NCI-H1436 treated with DMSO at 0.1 percent for 48 hours (cell line): ENCODE measurements around the gene PICK1.
"Not testable (repeated sequence)": the region's sequence is repeated elsewhere in the genome, so short reads cannot be mapped to it uniquely, and the experiment has no call there.

ENCODE experiments used
- DNase-seq: peaks from one replicate; lab custom pipeline; 2025; lab: John Stamatoyannopoulos, UW

Gene PICK1

GRCh38 chr22:38074181-38075104 lies 17.2 kb downstream of the PICK1 start:
- DNase-seq, result no peak

DNA sequence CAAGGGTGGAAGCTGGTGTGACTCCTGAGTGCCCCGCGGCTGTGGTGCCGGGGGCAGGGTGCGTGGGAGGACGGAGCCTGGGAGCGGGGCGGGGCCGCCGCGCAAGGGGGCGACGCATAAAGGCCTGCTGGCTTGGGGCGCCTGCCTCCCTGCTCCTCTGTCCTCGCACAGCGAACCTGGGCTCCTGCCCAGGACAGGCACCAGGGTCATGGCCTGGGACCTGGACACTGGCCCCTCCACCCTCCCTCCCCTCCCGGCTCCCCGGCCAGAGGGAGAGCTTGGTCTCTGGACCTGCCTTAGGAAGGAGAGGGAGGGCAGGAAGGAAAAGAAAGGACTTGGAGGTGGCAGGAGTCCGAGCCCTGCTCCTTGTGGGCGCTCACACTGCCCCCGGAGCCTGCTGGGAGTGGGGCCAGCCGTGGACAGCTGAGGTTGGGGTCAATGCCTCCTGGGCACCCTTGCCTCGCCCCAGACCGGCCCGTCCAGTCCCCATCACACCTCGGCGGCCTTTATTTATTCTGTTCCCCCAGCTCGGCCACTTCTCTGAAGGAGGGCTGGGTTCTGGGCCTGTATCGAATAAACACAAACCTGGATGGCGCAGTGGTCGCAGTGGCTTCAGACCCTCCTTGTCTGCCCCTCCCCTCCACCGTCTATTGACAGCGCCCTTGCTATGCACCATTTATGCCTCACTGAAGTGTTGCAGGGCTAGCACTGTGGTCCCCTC lies 18.1 kb downstream of the PICK1 start:
- no peak for DNase-seq

- no peak for DNase-seq
Measured at GRCh38 chr22:38075961-38076360, 18.8 kb downstream of the PICK1 start.

DNA sequence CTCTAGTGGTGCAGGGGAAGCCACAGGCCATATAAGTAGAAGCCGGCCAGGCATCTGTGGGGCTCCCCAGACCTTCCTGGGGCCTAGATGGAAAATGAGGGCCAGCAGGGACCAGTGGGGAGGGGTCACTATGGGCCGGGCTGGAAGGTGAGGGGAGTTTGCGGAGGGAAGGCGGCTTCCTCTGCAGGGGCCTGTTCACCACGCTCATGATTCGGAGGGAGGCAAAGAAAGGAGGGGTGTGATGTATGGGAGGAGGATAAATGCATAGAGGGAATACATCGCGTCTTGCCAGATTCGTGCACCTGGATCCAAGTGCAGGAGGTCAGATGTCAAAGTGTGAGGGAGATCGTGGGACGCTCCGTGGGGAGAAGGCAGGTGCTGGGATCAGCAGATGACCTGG lies 19.9 kb downstream of the PICK1 start:
- no peak for DNase-seq

- DNase-seq, result no peak
Measured at GRCh38 chr22:38077595-38077994, 20.4 kb downstream of the PICK1 start.

- DNase-seq, result no peak
Measured at GRCh38 chr22:38078046-38078840, 21.0 kb downstream of the PICK1 start.

DNA sequence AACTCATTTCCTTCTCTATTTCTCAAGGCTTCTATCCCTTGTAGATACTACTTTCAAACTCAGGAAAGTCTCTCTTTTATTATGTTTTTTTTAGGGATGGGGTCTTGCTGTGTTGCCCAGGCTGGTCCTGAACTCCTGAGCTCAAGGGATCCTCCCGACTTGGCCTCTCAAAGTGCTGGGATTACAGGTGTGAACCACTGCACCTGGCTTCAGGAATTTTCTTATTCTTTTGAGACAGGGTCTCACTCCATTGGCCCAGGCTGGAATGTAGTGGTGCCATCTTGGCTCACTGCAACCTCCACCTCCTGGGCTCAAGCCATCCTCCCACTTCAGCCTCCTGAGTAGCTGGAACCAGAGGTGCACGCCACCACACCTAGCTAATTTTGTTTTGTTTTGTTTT lies 22.0 kb downstream of the PICK1 start:
- DNase-seq, result not testable (repeated sequence)

GRCh38 chr22:38079804-38080203 lies 22.6 kb downstream of the PICK1 start:
- no peak for DNase-seq

DNA sequence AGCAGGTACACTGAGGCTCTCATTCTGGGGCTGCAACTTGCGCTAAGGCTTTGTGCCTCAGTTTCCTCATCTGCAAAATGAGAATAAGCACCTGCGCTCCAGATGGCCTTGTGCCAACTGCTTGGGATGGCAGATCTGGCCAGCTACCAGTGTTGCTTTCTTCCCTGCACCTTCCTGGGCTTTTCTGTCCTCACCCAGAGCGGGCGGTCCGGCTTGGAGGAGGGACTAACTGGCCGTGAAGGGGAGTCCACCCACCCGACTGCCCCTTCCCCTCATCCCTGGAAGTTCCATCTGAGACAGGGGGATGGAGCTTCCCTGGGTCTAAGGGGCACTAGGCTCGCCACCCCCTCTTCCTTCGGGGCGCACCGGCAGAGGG lies 23.3 kb downstream of the PICK1 start:
- DNase-seq, result no peak

DNA sequence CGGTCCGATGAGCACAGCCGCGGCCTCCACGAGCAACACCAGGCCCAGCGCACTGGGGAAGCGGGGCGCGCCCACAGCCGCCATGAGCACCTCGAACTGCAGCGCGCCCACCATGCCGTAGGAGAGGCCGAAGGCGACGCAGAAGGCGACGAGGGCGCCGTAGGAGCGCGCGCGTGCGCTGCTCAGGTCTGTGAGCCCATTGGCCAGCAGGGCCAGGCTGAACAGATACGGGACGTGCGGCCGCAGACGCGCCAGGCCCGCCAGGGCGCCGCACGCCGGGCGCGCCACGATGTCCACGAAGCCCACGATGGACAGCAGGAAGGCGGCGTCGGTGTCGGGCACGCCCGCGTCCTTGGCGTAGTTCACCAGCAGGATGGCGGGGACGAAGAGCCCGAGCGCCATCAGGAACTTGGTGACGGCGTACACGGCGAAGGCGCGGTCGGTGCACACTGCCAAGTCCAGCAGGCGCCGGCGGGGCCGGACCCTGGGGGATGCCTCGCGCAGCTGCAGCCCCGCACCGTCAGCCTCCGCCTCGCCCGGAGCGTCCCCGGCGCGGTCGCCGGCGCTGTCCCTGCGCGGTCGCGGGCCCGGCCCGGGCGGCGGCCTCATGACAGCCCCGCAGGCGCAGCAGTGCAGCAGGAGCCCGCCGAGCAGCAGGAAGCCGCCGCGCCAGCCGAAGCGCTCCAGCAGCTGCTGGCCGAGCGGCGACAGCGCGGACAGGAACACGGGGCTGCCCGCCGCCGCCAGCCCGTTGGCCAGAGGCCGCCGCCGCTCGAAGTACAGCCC lies 23.8 kb downstream of the PICK1 start:
- no peak for DNase-seq

- DNase-seq, result no peak
Measured at GRCh38 chr22:38081636-38081940, 24.4 kb downstream of the PICK1 start.

DNA sequence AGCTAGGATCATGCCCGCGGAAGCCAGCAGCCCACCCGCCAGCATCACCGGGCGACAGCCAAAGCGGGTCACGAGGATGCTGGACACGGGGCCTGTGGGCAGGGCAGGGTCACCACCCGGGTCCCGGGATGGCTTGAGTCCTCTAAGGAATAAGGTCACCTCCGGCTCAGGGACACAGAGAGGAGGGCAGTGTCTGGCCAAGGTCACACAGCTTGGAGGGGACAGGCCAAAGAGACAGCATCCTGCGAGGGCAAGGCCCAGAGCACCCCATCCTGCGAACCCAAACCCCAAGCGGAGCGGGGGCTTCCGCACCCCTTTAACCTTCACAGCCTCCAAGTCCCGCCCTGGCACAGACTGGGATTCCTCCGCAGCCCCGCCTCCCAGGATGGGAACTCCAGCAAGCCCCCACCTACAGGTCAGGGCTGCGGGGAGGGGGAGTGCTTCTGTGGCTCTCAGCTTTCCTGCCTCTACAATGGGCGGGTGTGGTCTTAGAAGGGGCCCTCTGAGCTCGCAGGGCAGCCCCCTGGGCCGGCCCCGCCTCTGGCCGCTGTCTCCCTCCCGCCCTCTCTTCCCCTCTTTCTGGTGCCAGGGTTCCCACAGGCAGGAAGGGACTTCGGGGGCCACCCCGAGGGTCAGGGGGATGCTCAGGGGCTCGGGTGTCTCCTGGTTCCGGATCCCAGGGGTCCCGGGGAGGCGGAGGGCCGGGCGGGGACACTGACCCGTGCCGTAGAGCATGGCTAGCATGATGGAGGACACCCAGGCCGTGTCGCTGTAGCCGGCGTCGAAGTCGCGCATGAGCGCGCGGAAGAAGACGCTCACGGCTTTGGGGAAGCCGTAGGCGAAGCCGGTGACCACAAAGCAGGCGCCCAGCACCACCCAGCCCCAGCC lies 25.0 kb downstream of the PICK1 start:
- DNase-seq, result no peak

DNA sequence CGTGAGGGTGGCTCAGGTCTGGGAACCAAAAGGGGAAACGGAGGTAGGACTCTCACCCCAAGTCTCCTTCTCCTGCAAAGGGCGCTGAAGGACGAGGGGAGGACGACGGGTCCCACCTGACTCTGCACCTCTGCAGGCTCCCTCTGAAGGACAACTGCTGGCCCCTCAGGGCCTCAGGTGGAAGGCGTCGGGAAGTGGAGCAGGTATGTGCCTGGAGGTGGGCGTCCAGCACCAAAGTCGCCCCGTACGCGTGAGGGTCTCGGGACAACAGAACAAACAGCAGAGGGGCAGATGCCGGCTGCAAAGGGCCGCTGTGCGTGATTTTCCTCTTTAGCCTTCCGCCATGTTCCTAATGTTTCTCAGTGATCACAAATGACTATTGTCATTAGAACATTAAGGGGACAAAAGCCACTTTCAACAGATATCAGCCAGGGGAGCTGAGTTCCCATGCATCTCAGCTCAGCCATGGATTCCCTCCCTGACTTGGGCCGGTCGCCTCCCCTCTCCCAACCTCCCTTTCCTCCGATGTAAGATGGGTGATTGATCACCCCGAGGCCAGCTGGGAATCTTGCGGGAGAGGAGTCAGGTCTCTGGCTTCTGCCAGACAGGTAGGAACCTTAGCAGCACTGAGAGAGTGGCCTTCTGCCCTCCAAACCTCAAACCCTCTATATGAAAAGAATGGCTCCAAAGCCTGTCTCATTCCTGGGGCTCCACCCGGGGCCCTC lies 25.9 kb downstream of the PICK1 start:
- no peak for DNase-seq

DNA sequence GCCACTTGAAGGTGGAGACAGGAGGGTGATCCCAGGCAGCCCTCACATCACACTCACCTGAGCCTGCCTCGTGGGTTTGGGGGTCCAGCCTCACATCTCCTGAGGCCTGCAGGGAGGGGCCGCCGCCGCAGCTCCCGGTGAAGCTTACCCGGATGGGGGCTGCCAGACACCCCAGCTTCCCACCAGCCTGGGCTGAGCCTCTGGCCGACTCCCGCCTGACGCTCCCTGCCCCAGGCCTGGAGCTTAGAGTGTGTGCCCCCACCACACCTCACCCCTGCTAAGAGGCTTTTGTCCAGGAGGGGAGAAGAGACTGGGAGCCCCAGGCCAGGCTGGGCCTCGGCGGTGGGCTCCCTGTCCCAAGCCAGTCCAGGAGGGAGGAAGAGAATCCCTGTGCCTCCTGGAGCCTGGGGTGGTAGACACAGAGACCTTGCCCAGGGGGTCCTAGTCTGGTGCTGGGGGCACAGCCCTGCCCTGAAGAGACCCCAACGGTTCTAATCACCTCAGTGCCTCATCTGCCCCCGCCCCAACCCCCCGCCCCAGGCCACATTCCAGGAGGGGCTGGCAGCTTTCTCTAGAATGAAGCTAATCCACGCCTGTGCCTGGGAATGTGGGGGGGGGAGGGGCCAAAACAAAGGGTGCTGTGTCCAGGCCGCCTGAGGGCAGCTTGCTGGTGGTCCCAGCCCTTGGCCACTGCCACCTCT lies 26.9 kb downstream of the PICK1 start, which contains the start of gene SLC16A8:
Gene SLC16A8, minus strand, starts transcription at position 254 of the 701 bp plus-strand sequence. CDS start 1,311 bp downstream, outside the sequence.
- no peak for DNase-seq

GRCh38 chr22:38085056-38085455 lies 27.9 kb downstream of the PICK1 start:
- DNase-seq, result no peak

DNA sequence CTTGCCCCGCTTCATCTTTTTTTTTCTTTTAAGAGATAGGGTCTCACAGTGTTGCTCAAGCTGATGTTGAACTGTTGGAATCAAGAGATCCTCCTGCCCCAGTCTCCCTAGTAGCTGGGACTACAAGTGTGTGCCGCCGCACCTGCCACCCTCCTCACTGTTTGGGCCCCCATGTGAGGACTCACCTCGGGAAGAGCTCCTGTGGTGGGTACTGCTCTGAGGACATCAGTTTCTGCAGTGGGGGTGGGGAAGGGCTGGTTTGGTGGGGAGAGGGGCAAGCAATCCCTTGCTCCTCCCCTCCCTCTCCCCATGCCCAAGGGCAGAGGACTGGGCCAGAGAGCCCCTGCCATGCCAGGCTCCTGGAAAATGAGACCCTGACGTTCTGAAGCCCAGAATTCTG lies 28.3 kb downstream of the PICK1 start:
- no peak for DNase-seq

GRCh38 chr22:38086001-38086845 lies 29.0 kb downstream of the PICK1 start:
- no peak for DNase-seq

DNA sequence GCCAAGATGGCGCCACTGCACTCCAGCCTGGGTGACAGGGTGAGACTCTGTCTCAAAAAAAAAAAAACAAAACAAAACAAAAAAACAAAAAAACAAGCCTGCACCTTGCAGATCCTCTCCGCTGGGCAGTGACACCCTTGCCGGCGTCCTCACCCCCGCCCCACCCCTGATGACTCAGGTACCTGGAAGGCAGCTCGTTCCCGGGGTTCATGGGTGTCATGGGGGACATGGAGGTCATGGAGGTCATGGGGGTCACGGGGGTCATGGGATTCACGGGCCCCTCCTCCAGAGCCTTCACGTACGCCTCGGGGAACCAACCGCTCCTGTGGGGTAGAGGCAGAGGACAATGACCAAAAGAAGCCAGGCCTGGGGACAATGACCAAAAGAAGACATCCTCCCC lies 29.7 kb downstream of the PICK1 start:
- no peak for DNase-seq
